HG03064 (cell line): ENCODE results near the gene TRAPPC6A.
"Not testable (repeated sequence)": the region's sequence is repeated elsewhere in the genome, so short reads cannot be mapped to it uniquely, and the experiment has no call there.

ENCODE experiments used
- ATAC-seq: cut with Tn5 transposase; IDR thresholded peaks from one replicate; pipeline ENCODE4 v1.9.1; 2021; ENCODE audit warnings: low read depth; ENCODE audit not compliant: unreplicated experiment

The TRAPPC6A gene

GRCh38 chr19:45133661-45134060 lies 44.4 kb downstream of the TRAPPC6A start:
- ATAC-seq, result no peak

DNA sequence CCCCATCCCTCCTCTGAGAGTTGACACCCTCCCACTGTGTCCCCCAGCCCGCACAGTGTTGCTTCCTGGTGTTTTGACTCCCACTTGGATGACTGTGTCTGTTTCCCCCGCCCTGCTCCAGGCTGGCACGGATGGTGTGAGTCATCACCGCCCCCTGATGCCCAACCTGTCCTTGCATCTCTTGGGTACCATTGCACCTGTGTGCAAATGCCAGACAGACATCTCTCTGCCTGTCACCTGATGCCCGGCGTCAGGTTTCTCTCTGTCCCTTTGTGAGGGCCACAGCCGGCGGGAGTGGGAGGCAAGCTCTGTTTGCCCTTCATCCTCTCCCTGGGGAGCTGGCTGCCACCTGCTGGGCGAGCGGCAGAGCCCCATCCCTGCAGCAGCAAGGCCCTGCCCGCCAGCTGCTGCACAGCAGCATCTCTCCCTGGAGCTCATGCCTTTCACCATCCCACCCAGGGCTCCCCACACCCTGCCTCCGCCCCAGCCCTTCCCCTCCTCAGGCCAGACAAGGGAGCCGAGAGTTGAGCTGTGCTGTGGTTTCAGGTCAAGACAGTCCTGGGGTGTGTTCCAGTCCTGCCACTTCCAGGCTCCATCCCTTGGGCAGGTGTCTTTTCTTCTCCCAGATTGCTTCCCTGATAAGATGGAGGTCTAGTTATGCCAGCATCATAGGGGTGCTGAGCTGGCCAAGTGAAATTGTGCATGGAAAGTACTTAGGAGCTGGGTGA lies 47.0 kb downstream of the TRAPPC6A start:
- no peak for ATAC-seq

GRCh38 chr19:45130236-45130635 lies 47.8 kb downstream of the TRAPPC6A start:
- ATAC-seq, result no peak

DNA sequence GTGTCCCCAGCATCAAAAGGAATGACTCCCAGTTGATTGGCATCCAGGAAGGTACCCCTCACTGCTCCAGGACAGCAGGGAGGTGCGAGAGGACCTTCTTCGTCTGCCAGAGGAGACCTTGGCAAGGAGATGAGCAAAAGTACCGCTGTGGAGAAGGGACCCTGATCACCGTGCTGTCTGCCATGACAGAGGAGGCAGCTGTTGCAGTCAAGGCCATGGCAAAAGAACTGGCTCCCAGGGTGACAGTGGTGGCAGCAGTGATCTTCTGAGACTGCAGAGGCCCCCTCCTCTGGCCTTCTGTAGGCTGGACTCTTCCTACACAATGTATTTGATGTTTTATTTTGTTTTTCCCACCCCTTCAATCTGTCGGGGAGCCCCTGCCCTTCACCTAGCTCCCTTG lies 49.2 kb downstream of the TRAPPC6A start:
- no peak for ATAC-seq

DNA sequence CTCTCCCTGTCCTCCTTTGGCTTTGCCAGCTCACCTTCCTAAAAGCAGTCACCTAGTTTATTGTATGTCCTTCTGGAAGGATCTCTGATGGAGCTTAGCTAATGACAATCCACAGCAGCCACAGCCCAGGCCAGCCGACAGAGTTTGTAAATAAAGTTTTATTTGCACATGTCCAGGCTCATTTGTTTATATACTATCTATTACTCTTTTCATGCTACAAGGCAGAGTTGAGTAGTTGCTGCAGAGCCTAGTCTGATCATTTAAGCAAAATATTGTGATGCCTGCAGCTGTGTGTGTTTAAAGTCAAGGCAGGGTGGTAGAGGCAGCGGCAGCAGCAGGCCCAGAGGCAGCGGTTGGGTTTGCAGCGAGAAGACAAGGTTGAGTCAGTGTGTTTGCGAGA lies 49.9 kb downstream of the TRAPPC6A start:
- no peak for ATAC-seq

GRCh38 chr19:45126654-45127053 lies 51.4 kb downstream of the TRAPPC6A start:
- ATAC-seq, result no peak

DNA sequence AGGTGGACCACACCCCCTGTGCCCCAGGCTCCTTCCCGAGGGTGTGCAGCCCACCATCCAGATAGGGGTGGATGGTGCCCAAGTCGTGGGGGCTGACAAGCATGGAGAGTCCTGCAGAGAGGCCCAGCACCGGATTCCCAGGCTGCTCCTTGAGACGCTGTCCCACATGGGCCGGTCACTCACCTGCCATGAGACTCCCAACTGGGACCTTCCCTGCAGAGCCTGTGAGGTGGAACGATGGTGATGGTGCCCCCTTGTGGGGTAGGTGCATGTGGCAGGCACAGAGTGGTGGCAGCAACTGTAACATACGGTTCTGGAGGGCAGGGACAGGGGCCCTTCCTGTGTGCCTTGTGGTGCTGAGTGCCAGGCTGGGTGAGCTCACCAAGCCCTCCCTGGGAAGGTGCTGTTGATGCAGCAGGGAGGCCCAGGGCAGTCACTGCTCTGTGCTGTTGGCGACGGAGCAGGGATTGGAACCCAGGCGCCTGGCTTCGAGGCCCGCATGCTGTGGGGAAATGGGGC lies 52.0 kb downstream of the TRAPPC6A start:
- ATAC-seq, result no peak

DNA sequence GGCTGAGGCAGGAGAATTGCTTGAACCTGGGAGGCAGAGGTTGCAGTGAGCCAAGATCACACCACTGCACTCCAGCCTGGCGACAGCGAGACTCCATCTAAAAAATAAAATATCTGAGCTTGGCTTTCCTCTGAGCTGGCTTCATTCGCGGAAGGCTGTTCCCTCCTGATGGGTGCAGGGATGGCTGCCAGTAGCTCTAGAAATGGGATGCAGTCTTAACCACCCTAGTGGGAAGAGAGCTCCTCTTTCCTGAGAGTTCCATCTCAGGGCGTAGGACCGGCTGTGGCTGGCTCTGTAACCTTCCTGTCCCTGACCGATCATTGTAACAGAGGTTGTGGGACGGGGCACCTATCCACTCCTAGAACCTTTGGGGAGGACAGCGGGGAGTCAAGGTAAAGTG lies 52.7 kb downstream of the TRAPPC6A start:
- ATAC-seq, result no peak

DNA sequence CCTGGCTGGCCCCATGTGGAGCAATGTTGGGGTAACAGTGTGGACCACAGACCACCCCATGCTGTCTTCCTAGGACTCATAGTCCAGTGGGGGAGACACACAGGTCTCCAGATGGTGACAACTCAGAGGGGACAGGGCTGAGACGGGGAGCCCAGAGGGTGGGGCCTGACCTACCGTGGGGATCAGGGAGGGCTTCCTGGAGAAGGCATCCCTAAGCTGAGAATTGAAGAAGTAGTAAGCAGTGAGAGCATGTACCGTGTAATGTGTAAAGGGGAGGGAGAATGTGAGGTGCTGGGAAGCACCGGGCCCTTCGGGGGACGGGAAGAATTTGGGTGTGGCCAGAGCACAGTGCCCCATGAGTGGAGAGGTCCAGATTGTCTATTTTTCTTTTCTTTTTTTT lies 54.0 kb downstream of the TRAPPC6A start:
- no peak for ATAC-seq

GRCh38 chr19:45123440-45123850 lies 54.6 kb downstream of the TRAPPC6A start:
- ATAC-seq, result no peak

DNA sequence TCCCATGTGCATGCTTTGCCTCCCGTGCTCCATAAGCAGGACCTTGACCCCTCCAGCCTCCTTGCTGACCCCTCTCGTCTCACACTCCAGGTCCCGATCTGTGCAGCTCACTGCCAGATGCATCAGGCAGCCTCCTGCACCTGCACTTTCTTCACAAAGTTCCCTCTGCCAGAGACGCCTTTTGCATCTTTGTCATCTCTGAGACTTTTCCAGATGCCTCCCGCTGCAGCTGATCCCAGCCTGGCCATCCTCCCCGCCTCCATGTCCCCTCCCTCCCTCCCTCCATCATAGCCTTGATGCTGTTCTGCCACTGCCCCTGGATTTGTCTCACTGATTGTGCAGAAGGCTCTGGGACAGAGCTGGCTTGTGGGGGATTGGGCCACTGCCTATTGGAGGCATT lies 55.2 kb downstream of the TRAPPC6A start:
- ATAC-seq, result no peak

- ATAC-seq, result no peak
Measured at GRCh38 chr19:45121827-45122345, 56.2 kb downstream of the TRAPPC6A start.

DNA sequence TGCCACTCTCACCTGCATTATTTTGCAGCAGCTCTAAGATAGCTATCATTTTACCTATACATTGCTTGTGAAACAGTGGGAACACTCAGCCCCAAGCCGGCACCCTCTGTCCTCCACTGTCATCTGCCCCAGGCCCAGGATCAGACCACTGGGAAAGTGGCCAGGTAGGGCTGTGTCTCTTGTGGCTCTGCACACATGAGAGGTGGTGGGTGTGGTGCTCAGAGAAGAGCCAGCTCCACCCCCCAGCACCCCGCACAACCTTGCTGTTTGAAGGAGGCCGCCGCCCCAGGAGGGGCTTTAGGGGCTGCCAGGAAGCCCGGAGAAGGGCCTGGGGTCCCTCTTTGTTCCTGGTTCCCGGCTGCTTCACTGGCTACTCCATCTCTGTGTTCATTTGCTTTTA lies 58.5 kb downstream of the TRAPPC6A start:
- no peak for ATAC-seq

- not testable (repeated sequence) for ATAC-seq
Measured at GRCh38 chr19:45118591-45119355, 59.3 kb downstream of the TRAPPC6A start.

- no peak for ATAC-seq
Measured at GRCh38 chr19:45118106-45118505, 59.9 kb downstream of the TRAPPC6A start.

GRCh38 chr19:45117671-45118070 lies 60.4 kb downstream of the TRAPPC6A start:
- ATAC-seq, result no peak

- no peak for ATAC-seq
Measured at GRCh38 chr19:45117167-45117594, 60.9 kb downstream of the TRAPPC6A start.

- ATAC-seq, result no peak
Measured at GRCh38 chr19:45115809-45116615, 62.0 kb downstream of the TRAPPC6A start.

DNA sequence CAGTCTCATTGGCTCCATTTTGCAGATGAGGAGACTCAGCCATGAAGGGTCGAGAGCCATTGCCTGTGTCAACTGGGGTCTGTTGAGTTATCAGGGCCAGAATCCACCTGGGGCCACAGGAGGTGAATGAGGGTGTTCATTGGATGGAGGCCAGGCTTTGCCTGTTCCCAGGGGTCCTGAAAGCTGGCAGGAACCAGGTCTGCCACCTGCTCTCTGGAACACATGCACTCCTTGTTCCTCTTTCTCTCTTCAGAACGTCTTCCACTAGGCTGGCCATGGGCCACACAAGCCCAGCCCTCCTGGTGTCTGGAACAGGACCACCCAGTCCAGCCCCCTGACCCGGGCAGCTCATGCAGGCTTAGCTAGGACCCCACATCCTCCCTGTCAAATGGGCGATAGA lies 63.9 kb downstream of the TRAPPC6A start:
- ATAC-seq, result no peak

GRCh38 chr19:45113628-45114027 lies 64.4 kb downstream of the TRAPPC6A start:
- ATAC-seq, result no peak
